GM20431 (cell line): ENCODE results near the gene DLG2.
"Not testable (repeated sequence)": the region's sequence is repeated elsewhere in the genome, so short reads cannot be mapped to it uniquely, and the experiment has no call there.

Experiments used
- in situ Hi-C: fragments of 300-500 bp; cut with MseI, MboI; formaldehyde crosslinking; loops from one replicate; pipeline ENCODE4 v1.15.0; 2020; ENCODE audit warnings: low sequenced_read_pairs; ENCODE audit not compliant: unreplicated experiment

DLG2 gene

GRCh38 chr11:85263328-85263727 is 363.8 kb downstream of the DLG2 start:
- in situ Hi-C loops = no loop called here

GRCh38 chr11:85257837-85258236 is 369.3 kb downstream of the DLG2 start:
- in situ Hi-C loops = no loop called here

GRCh38 chr11:85256433-85256832 is 370.7 kb downstream of the DLG2 start:
- in situ Hi-C loops = no loop called here

GRCh38 chr11:85249482-85249881 is 377.7 kb downstream of the DLG2 start:
- in situ Hi-C loops = no loop called here

- in situ Hi-C loops = no loop called here
Measured at GRCh38 chr11:85247797-85248196, 379.3 kb downstream of the DLG2 start.

GRCh38 chr11:85238906-85239305 is 388.2 kb downstream of the DLG2 start:
- in situ Hi-C loops = no loop called here

GRCh38 chr11:85238038-85238437 is 389.1 kb downstream of the DLG2 start:
- in situ Hi-C loops = not testable (repeated sequence)

GRCh38 chr11:85236211-85236610 is 390.9 kb downstream of the DLG2 start:
- in situ Hi-C loops = no loop called here

GRCh38 chr11:85232559-85232958 is 394.6 kb downstream of the DLG2 start:
- in situ Hi-C loops = no loop called here

GRCh38 chr11:85231588-85231987 is 395.6 kb downstream of the DLG2 start:
- in situ Hi-C loops = no loop called here

GRCh38 chr11:85229723-85230122 is 397.4 kb downstream of the DLG2 start:
- in situ Hi-C loops = not testable (repeated sequence)

GRCh38 chr11:85196968-85197367 is 430.2 kb downstream of the DLG2 start:
- in situ Hi-C loops = no loop called here

GRCh38 chr11:85195934-85196333 is 431.2 kb downstream of the DLG2 start:
- in situ Hi-C loops = no loop called here

- in situ Hi-C loops = no loop called here
Measured at GRCh38 chr11:85187992-85188391, 439.2 kb downstream of the DLG2 start.

GRCh38 chr11:85184721-85185120 is 442.4 kb downstream of the DLG2 start:
- in situ Hi-C loops = no loop called here

GRCh38 chr11:85182441-85183387 is 444.4 kb downstream of the DLG2 start:
- in situ Hi-C loops = no loop called here

GRCh38 chr11:85180528-85180927 is 446.6 kb downstream of the DLG2 start:
- in situ Hi-C loops = no loop called here

GRCh38 chr11:85171648-85172257 is 455.4 kb downstream of the DLG2 start:
- in situ Hi-C loops = no loop called here

GRCh38 chr11:85170184-85170583 is 457.0 kb downstream of the DLG2 start:
- in situ Hi-C loops = no loop called here

GRCh38 chr11:85167471-85167870 is 459.7 kb downstream of the DLG2 start:
- in situ Hi-C loops = no loop called here

- in situ Hi-C loops = no loop called here
Measured at GRCh38 chr11:85167038-85167437, 460.1 kb downstream of the DLG2 start.
